WTC11 (cell line): ENCODE data around the gene MYLK2. TPM values are rescaled to one million over a fixed set of nuclear protein-coding genes. Genes with fewer than 3 reads are reported as not detected.

Experiments used
- ATAC-seq: fragments of 200-7000 bp; cut with Tn5 transposase; 2 replicates; pipeline ENCODE4 v1.10.0; 2021; ENCODE audit warnings: mild to moderate bottlenecking, moderate library complexity
- CTCF ChIA-PET: fragments of 300-600 bp; sonication (Branson Sonifier 250); formaldehyde crosslinking; loops from one replicate; lab custom pipeline; 2021; ENCODE audit warnings: antibody characterized with exemption; lab: Charles Lee
- POLR2A ChIA-PET: fragments of 350-600 bp; sonication (Branson Sonifier 250); formaldehyde crosslinking; loops from one replicate; lab custom pipeline; 2021; ENCODE audit warnings: antibody characterized with exemption; lab: Charles Lee
- DNase-seq: peaks from one replicate; pipeline ENCODE4 v3.0.0; 2021; ENCODE audit warnings: low spot score
- H3K27ac Mint-ChIP-seq: 2 replicates; pipeline ENCODE4 v1.8.0; 2021; ENCODE audit warnings: mixed read lengths
- H3K27me3 Mint-ChIP-seq: 2 replicates; pipeline ENCODE4 v1.8.0; 2021; ENCODE audit warnings: low read depth, mild to moderate bottlenecking, moderate library complexity, mixed read lengths
- H3K36me3 Mint-ChIP-seq: 2 replicates; pipeline ENCODE4 v1.8.0; 2021; ENCODE audit warnings: mixed read lengths
- H3K4me1 Mint-ChIP-seq: 2 replicates; pipeline ENCODE4 v1.8.0; 2022; ENCODE audit warnings: mixed read lengths
- H3K4me3 Mint-ChIP-seq: 2 replicates; pipeline ENCODE4 v1.8.0; 2021; ENCODE audit warnings: mild to moderate bottlenecking, moderate library complexity, mixed read lengths
- H3K9me3 Mint-ChIP-seq: 2 replicates; pipeline ENCODE4 v1.8.0; 2021; ENCODE audit warnings: mixed read lengths
- CTCF ChIP-seq: fragments of 200-600 bp; IDR thresholded peaks from 2 replicates; pipeline ENCODE4 v1.8.0; 2022; ENCODE audit warnings: antibody characterized with exemption
- EMX1 ChIP-seq: fragments of 250-450 bp; sonication (Bioruptor Pico); IDR thresholded peaks from 2 replicates; pipeline ENCODE4 v1.8.0; 2021; ENCODE audit warnings: mild to moderate bottlenecking
- GABPB1 ChIP-seq: sonication (generic); formaldehyde crosslinking; IDR thresholded peaks from 2 replicates; pipeline ENCODE4 v1.8.1; 2023; ENCODE audit warnings: mild to moderate bottlenecking, missing genetic modification reagents
- GRHL2 ChIP-seq: fragments of 250-450 bp; sonication (Bioruptor Pico); IDR thresholded peaks from 2 replicates; pipeline ENCODE4 v1.8.0; 2022; ENCODE audit warnings: mild to moderate bottlenecking, moderate library complexity; ENCODE audit not compliant: insufficient replicate concordance, severe bottlenecking
- GTF2I ChIP-seq: fragments of 250-450 bp; sonication (Bioruptor Pico); conservative IDR thresholded peaks from 2 replicates; pipeline ENCODE4 v1.4.0; 2021; ENCODE audit warnings: mild to moderate bottlenecking
- JUN ChIP-seq: sonication (generic); formaldehyde crosslinking; IDR thresholded peaks from 2 replicates; pipeline ENCODE4 v1.8.0; 2023; ENCODE audit warnings: mild to moderate bottlenecking, missing genetic modification reagents
- RELA ChIP-seq: sonication (generic); formaldehyde crosslinking; IDR thresholded peaks from 2 replicates; pipeline ENCODE4 v1.8.1; 2022; ENCODE audit warnings: missing genetic modification reagents, mild to moderate bottlenecking, borderline replicate concordance
- SMAD3 ChIP-seq: sonication (generic); formaldehyde crosslinking; IDR thresholded peaks from 2 replicates; pipeline ENCODE4 v1.8.0; 2022; ENCODE audit warnings: missing genetic modification reagents, mild to moderate bottlenecking, borderline replicate concordance
- SP1 ChIP-seq: sonication (generic); formaldehyde crosslinking; conservative IDR thresholded peaks from 2 replicates; pipeline ENCODE4 v1.8.1; 2022; ENCODE audit warnings: missing genetic modification reagents
- STAT6 ChIP-seq: sonication (generic); formaldehyde crosslinking; conservative IDR thresholded peaks from 2 replicates; pipeline ENCODE4 v1.8.1; 2023; ENCODE audit warnings: mild to moderate bottlenecking, low read depth, missing genetic modification reagents, moderate library complexity
- TP53 ChIP-seq: sonication (generic); formaldehyde crosslinking; IDR thresholded peaks from 2 replicates; pipeline ENCODE4 v1.8.1; 2023; ENCODE audit warnings: mild to moderate bottlenecking, missing genetic modification reagents
- USF2 ChIP-seq: sonication (generic); formaldehyde crosslinking; IDR thresholded peaks from 2 replicates; pipeline ENCODE4 v1.8.1; 2023; ENCODE audit warnings: mild to moderate bottlenecking, missing genetic modification reagents, moderate library complexity
- ZBTB43 ChIP-seq: sonication (generic); formaldehyde crosslinking; IDR thresholded peaks from 2 replicates; pipeline ENCODE4 v1.8.1; 2023; ENCODE audit warnings: mild to moderate bottlenecking, missing genetic modification reagents
- ZNF317 ChIP-seq: sonication (generic); formaldehyde crosslinking; IDR thresholded peaks from 2 replicates; pipeline ENCODE4 v1.8.1; 2023; ENCODE audit warnings: low read depth, mild to moderate bottlenecking, moderate library complexity, missing genetic modification reagents, borderline replicate concordance
- ZNF396 ChIP-seq: fragments of 250-450 bp; sonication (Bioruptor Pico); IDR thresholded peaks from 2 replicates; pipeline ENCODE4 v1.8.0; 2021; ENCODE audit warnings: mild to moderate bottlenecking, moderate library complexity, borderline replicate concordance
- ZNF423 ChIP-seq: fragments of 250-450 bp; sonication (Bioruptor Pico); IDR thresholded peaks from 2 replicates; pipeline ENCODE4 v2.1.2; 2022; ENCODE audit warnings: mild to moderate bottlenecking, moderate library complexity
- total RNA-seq: library from RNA; stranded (reverse); gene quantifications from 3 replicates; pipeline ENCODE4 v1.2.3, GENCODE V29; 2021
- TF ChIP-seq, protein P1 (sequence below): fragments of 250-450 bp; sonication (Bioruptor Pico); IDR thresholded peaks from 2 replicates; pipeline ENCODE4 v1.9.0; 2021; ENCODE audit warnings: mild to moderate bottlenecking, borderline replicate concordance
- TF ChIP-seq, protein P2 (sequence below): sonication (generic); formaldehyde crosslinking; IDR thresholded peaks from 2 replicates; pipeline ENCODE4 v1.8.0; 2022; ENCODE audit warnings: missing genetic modification reagents

Gene MYLK2
- total RNA-seq, 1 experiment from 2014 or later = 0.28 TPM

GRCh38 chr20:31780839-31781238 is 38.3 kb upstream of the MYLK2 start (continued):
- TF ChIP-seq, protein P1, sequence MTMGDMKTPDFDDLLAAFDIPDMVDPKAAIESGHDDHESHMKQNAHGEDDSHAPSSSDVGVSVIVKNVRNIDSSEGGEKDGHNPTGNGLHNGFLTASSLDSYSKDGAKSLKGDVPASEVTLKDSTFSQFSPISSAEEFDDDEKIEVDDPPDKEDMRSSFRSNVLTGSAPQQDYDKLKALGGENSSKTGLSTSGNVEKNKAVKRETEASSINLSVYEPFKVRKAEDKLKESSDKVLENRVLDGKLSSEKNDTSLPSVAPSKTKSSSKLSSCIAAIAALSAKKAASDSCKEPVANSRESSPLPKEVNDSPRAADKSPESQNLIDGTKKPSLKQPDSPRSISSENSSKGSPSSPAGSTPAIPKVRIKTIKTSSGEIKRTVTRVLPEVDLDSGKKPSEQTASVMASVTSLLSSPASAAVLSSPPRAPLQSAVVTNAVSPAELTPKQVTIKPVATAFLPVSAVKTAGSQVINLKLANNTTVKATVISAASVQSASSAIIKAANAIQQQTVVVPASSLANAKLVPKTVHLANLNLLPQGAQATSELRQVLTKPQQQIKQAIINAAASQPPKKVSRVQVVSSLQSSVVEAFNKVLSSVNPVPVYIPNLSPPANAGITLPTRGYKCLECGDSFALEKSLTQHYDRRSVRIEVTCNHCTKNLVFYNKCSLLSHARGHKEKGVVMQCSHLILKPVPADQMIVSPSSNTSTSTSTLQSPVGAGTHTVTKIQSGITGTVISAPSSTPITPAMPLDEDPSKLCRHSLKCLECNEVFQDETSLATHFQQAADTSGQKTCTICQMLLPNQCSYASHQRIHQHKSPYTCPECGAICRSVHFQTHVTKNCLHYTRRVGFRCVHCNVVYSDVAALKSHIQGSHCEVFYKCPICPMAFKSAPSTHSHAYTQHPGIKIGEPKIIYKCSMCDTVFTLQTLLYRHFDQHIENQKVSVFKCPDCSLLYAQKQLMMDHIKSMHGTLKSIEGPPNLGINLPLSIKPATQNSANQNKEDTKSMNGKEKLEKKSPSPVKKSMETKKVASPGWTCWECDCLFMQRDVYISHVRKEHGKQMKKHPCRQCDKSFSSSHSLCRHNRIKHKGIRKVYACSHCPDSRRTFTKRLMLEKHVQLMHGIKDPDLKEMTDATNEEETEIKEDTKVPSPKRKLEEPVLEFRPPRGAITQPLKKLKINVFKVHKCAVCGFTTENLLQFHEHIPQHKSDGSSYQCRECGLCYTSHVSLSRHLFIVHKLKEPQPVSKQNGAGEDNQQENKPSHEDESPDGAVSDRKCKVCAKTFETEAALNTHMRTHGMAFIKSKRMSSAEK (CRISPR knock-in tag) = no peak
- no peak for TF ChIP-seq JUN (CRISPR knock-in tag)
- TF ChIP-seq STAT6 (CRISPR knock-in tag) = no peak
- no peak for TF ChIP-seq CTCF
- TF ChIP-seq SP1 = no peak
- no peak for TF ChIP-seq GABPB1

DNA sequence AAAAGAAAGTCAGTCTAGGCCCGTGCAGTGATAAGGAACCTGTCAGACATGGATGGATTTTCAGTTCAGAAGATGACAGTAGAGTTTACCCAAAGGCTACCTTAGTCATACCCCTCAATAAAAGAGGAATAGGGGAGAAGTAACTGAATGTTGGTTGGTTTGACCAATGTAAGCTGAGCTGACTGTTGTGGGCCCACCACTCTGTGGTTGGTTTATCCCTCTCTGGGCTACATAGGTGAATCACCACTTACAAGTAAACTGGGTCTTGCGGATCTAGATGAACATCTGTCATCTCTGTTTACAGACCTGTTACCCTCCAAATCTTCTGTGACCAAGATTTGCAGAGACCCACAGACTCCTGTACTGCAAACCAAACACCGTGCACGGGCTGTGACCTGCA is 37.2 kb upstream of the MYLK2 start:
- Mint-ChIP-seq H3K27ac (no peak overlapping the region), H3K4me3 (no peak overlapping the region), H3K9me3 (no peaks in the 10 kb centered on the region), H3K36me3 (peaks cover 85% of the 10 kb centered on the region), H3K27me3 (no peaks in the 10 kb centered on the region), H3K4me1 (peaks cover 21% of the 10 kb centered on the region)
- no peak for ATAC-seq
- CTCF ChIA-PET = no interaction called here
- no peak for DNase-seq
- POLR2A ChIA-PET = no interaction called here
- TF ChIP-seq, protein P2, sequence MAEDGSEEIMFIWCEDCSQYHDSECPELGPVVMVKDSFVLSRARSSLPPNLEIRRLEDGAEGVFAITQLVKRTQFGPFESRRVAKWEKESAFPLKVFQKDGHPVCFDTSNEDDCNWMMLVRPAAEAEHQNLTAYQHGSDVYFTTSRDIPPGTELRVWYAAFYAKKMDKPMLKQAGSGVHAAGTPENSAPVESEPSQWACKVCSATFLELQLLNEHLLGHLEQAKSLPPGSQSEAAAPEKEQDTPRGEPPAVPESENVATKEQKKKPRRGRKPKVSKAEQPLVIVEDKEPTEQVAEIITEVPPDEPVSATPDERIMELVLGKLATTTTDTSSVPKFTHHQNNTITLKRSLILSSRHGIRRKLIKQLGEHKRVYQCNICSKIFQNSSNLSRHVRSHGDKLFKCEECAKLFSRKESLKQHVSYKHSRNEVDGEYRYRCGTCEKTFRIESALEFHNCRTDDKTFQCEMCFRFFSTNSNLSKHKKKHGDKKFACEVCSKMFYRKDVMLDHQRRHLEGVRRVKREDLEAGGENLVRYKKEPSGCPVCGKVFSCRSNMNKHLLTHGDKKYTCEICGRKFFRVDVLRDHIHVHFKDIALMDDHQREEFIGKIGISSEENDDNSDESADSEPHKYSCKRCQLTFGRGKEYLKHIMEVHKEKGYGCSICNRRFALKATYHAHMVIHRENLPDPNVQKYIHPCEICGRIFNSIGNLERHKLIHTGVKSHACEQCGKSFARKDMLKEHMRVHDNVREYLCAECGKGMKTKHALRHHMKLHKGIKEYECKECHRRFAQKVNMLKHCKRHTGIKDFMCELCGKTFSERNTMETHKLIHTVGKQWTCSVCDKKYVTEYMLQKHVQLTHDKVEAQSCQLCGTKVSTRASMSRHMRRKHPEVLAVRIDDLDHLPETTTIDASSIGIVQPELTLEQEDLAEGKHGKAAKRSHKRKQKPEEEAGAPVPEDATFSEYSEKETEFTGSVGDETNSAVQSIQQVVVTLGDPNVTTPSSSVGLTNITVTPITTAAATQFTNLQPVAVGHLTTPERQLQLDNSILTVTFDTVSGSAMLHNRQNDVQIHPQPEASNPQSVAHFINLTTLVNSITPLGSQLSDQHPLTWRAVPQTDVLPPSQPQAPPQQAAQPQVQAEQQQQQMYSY (CRISPR knock-in tag) = no peak
- TF ChIP-seq SMAD3 (CRISPR knock-in tag) = no peak
- TF ChIP-seq ZNF317 (CRISPR knock-in tag) = no peak
- no peak for TF ChIP-seq ZNF396
- no peak for TF ChIP-seq GRHL2 (CRISPR knock-in tag)
- no peak for TF ChIP-seq ZNF423 (CRISPR knock-in tag)
- TF ChIP-seq EMX1 (CRISPR knock-in tag) = no peak
- TF ChIP-seq GABPB1 = no peak
- TF ChIP-seq TP53 (CRISPR knock-in tag) = no peak
- no peak for TF ChIP-seq GTF2I (CRISPR knock-in tag)
- no peak for TF ChIP-seq ZBTB43 (CRISPR knock-in tag)
- no peak for TF ChIP-seq RELA (CRISPR knock-in tag)
- TF ChIP-seq USF2 = no peak
